Lower lobe of right lung (tissue), 2 donors: ENCODE results near the gene PDE4A. TPM values are rescaled to one million over a fixed set of nuclear protein-coding genes. Genes with fewer than 3 reads are reported as not detected.

Experiments used
- ATAC-seq, 2 donors: fragments of 200-7000 bp; cut with Tn5 transposase; one replicate each; pipeline ENCODE4 v1.9.1; 2020 to 2022; ENCODE audit warnings: mild to moderate bottlenecking in 2 of 2, moderate library complexity in 2 of 2
- DNase-seq: peaks from one replicate; pipeline ENCODE4 v3.0.0-alpha.2; 2020
- H3K27ac ChIP-seq: fragments of 200-600 bp; one replicate; pipeline ENCODE4 v1.8.0; 2022
- H3K27me3 ChIP-seq: fragments of 200-600 bp; one replicate; pipeline ENCODE4 v1.8.0; 2022; ENCODE audit warnings: low read depth
- H3K36me3 ChIP-seq: fragments of 200-600 bp; one replicate; pipeline ENCODE4 v1.8.0; 2022; ENCODE audit warnings: mild to moderate bottlenecking
- H3K4me1 ChIP-seq: fragments of 200-600 bp; one replicate; pipeline ENCODE4 v1.8.0; 2022
- H3K4me3 ChIP-seq: fragments of 200-600 bp; one replicate; pipeline ENCODE4 v1.8.0; 2022; ENCODE audit warnings: mild to moderate bottlenecking
- H3K9me3 ChIP-seq: fragments of 200-600 bp; one replicate; pipeline ENCODE4 v1.8.0; 2022
- CTCF ChIP-seq: fragments of 200-600 bp; IDR thresholded peaks from one replicate; pipeline ENCODE4 v1.8.0; 2022; ENCODE audit warnings: antibody characterized with exemption, mild to moderate bottlenecking
- intact Hi-C: fragments of 100-400 bp; cut with DNase I; formaldehyde crosslinking; loops from one replicate; pipeline ENCODE4 v1.11.0; 2022
- microRNA-seq: library from miRNA; unstranded; fragments of <30 nt; microRNA quantifications from one replicate; pipeline ENCODE4 v1.2.0, GENCODE V29; 2020; ENCODE audit warnings: borderline number of aligned reads
- total RNA-seq: library from RNA; stranded (reverse); fragmentation: NEBNext Ultra II Directional; extraction: Animal tissue kit (Norgen Biotek cat#: 25700); gene quantifications from one replicate; pipeline ENCODE4 v1.2.1, GENCODE V29; 2021
- donor health status: DM: no; HTN: yes; CAD: no; lungs with severe emphysema.

PDE4A gene
- total RNA-seq, 1 donor from 2014 or later: 35.9 TPM

GRCh38 chr19:10516064-10516385 is 95.7 kb downstream of the PDE4A start:
- no peak for DNase-seq
- no peaks in the 10 kb centered on the region for H3K36me3 ChIP-seq
- peaks cover 85% of the 10 kb centered on the region for H3K27me3 ChIP-seq
- H3K9me3 ChIP-seq: no peaks in the 10 kb centered on the region
- intact Hi-C loops: no loop called here
- H3K4me3 ChIP-seq: no peak overlapping the region
- no peak overlapping the region for H3K27ac ChIP-seq
- H3K4me1 ChIP-seq: peaks cover 30% of the 10 kb centered on the region
- no peak for TF ChIP-seq CTCF
- no peak for ATAC-seq

DNA sequence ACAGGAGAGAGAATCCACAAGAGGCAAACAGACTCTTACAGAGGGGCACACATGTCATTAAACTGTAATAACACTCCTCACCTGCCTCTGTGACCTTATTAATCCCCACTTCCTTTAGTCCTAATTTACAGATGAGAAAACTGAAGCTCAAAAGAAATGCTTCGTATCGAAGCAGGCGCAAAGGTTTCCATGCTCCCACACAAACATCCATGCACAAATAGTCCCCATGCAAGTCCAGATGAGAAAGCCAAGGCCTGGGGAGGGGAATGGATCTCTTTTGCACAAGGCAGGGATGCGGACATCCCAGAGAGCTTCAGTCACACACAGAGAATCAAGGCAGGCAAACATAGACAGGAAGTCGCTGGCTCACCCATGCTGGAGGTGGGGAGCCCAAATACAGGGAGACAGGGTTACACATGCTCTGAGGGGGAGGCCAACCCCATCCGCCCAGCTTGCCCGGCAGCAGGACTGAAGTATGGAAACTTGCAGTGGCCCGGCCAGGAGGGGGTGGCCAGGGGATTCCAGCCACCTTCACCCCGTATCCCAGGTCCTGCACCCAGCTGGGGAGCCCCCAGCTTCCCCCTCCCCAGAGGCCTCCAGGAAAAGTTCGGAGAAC is 96.4 kb downstream of the PDE4A start:
- Histone ChIP-seq H3K27ac (no peak overlapping the region), H3K36me3 (no peaks in the 10 kb centered on the region), H3K9me3 (no peaks in the 10 kb centered on the region), H3K4me1 (peaks cover 30% of the 10 kb centered on the region), H3K27me3 (peaks cover 89% of the 10 kb centered on the region), H3K4me3 (peak overlapping the region; percentile 43)
- no peak for TF ChIP-seq CTCF
- DNase-seq: no peak
- intact Hi-C loops: no loop called here
- no peak for ATAC-seq

- intact Hi-C loops: no loop called here
- ATAC-seq (peak; percentile 36 to 60), DNase-seq (no peak)
- H3K4me3 ChIP-seq: peak within 1 kb of the TSS; percentile 43
- no peaks in the 10 kb centered on the region for H3K9me3 ChIP-seq
- no peak for TF ChIP-seq CTCF
- H3K36me3 ChIP-seq: no peaks in the 10 kb centered on the region
- H3K27ac ChIP-seq: no peak within 1 kb of the TSS
- H3K4me1 ChIP-seq: peaks cover 30% of the 10 kb centered on the region
- H3K27me3 ChIP-seq: peaks cover 85% of the 10 kb centered on the region
These were observed 97.0 kb downstream of the PDE4A start, which contains the start of gene S1PR5 for GRCh38 chr19:10517361-10517759. S1PR5 (minus strand) TSS chr19:10517447; CDS start chr19:10515011, 2,436 bp downstream.

DNA sequence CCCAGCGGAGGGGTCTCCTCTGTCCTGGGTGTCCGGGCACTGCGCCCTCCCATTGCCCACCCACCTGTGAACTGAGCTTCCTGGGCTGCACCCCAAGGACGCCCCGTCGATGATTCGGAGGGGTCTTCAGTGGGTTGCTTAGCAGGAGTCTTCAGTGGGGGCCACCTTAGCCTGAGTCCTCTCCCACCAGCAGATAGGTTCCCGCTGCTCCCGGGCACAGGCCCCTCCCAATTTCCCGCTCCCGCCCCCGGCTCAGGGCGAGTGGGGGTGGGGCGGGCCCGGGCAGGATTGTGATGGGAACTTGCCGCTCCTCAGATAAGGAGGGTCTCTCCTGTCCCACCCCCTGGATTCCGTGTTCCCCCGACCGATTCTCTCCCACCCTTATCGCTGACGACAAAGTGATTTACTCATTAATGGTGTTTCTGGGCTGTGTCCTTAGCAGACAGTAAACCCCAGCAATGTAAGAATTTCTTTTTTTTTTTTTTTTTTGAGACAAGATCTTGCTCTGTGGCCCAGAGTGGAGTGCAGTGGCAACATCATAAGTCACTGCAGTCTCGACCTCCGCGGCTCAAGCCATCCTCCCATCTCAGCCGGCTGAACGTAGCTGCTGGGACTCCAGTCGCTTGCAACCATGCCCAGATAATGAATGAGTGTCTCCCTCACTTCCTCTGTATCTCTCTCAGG is 97.6 kb downstream of the PDE4A start:
- Histone ChIP-seq H3K9me3 (no peaks in the 10 kb centered on the region), H3K36me3 (no peaks in the 10 kb centered on the region), H3K4me1 (peaks cover 30% of the 10 kb centered on the region), H3K4me3 (peak overlapping the region; percentile 43), H3K27me3 (peaks cover 80% of the 10 kb centered on the region), H3K27ac (no peak overlapping the region)
- no peak for TF ChIP-seq CTCF
- ATAC-seq (peak; percentile 13 to 21), DNase-seq (no peak)
- intact Hi-C loops: no loop called here

DNA sequence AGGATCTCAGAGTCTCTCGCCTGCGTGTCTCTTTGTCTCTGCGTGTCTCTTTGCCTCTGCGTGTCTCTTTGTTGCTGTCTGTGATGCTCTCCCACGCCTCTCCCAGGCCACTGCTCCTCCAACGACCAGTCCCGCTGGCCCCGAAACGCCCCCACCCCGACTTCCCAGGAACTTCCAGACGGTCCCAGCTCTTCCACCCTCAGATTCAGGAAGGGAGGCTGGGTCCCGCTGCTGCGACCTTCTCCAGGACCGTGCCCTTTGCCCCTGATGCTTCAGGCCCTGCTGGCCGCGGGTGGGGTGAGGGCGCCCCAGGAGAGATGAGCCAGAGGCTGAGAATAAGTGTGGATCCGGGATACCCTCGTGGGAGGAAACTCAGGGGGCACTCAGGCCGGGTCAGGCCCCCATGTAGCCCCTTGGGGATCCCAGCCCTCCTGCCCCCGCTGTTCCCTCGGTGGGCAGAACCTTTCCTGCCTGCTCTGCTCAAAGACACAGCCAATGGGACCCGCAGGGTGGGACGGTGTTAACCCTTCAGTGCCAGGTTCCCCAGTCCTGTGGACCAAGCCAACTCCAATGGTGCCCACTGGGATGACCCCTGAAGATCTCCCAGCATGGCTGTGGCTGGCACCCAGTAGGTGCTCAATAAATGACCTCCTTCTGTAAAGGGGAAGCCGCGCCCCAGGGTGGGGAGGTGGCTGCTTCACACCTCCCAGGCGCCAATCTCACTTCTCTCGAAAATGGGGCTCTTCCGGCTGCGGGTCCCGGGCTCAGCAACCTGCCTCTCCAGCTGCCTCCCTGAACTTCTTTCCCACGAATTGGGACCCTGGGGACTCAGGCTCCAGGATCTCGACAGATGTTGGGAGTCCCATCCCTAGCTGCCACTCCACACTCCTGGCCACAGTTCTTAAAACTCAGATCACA is 98.4 kb downstream of the PDE4A start:
- DNase-seq (no peak), ATAC-seq (no peak)
- Histone ChIP-seq H3K27me3 (peaks cover 72% of the 10 kb centered on the region), H3K4me3 (no peak overlapping the region), H3K27ac (no peak overlapping the region), H3K9me3 (no peaks in the 10 kb centered on the region), H3K36me3 (no peaks in the 10 kb centered on the region), H3K4me1 (peaks cover 30% of the 10 kb centered on the region)
- intact Hi-C loops: no loop called here
- TF ChIP-seq CTCF: no peak

Small RNAs within 50 kb of the gene (microRNA-seq; reads per million reads assigned to microRNA genes)
- gene MIR1181: not detected

Other genes with a start within 250 kb of the PDE4A start
- gene DNMT1, start 225.6 kb upstream of the PDE4A start, total RNA-seq: 65.5 TPM
- 15.4 TPM for gene S1PR2, start 189.2 kb upstream of the PDE4A start, total RNA-seq
- gene MRPL4, start 168.3 kb upstream of the PDE4A start, total RNA-seq: 40.3 TPM
- 95.9 TPM for gene ICAM1, start 149.4 kb upstream of the PDE4A start, total RNA-seq
- gene ICAM4, start 133.6 kb upstream of the PDE4A start, total RNA-seq: 10.0 TPM
- 15.3 TPM for gene ICAM5, start 130.6 kb upstream of the PDE4A start, total RNA-seq
- 6.2 TPM for gene ZGLP1, start 110.7 kb upstream of the PDE4A start, total RNA-seq
- gene FDX2, start 104.5 kb upstream of the PDE4A start, total RNA-seq: 16.8 TPM
- gene RAVER1, start 87.0 kb upstream of the PDE4A start, total RNA-seq: 29.6 TPM
- 33.0 TPM for gene ICAM3, start 80.9 kb upstream of the PDE4A start, total RNA-seq
- 164 TPM for gene TYK2, start 40.0 kb upstream of the PDE4A start, total RNA-seq
- gene CDC37, start 17.0 kb upstream of the PDE4A start, total RNA-seq: 154 TPM
- 67.5 TPM for gene KEAP1, start 82.8 kb downstream of the PDE4A start, total RNA-seq
- 2.4 TPM for gene S1PR5, start 96.9 kb downstream of the PDE4A start, total RNA-seq
- 22.9 TPM for gene ATG4D, start 123.4 kb downstream of the PDE4A start, total RNA-seq
- 25.2 TPM for gene KRI1, start 145.5 kb downstream of the PDE4A start, total RNA-seq
- gene CDKN2D, start 148.4 kb downstream of the PDE4A start, total RNA-seq: 13.1 TPM
- gene AP1M2, start 166.8 kb downstream of the PDE4A start, total RNA-seq: 36.9 TPM
- 256 TPM for gene SLC44A2, start 205.0 kb downstream of the PDE4A start, total RNA-seq
- 175 TPM for gene ILF3, start 233.8 kb downstream of the PDE4A start, total RNA-seq